ENCODE measurements around the gene HOXD12.
A peak's percentile ranks its signal among the peaks of the same experiment; 100 is the strongest.

The HOXD12 gene

DNA sequence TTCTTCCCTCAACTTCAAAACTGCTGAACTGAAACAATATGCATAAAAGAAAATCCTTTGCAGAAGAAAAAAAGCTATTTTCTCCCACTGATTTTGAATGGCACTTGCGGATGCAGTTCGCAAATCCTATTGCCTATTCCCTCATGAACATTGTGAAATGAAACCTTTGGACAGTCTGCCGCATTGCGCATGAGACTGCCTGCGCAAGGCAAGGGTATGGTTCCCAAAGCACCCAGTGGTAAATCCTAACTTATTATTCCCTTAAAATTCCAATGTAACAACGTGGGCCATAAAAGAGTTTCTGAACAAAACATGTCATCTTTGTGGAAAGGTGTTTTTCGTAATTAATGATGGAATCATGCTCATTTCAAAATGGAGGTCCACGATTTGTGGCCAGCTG is 38.3 kb downstream of the HOXD12 start:
- Histone ChIP-seq H4K91ac (ENCODE audit: low read depth, low read length, poor library complexity) (no peak overlapping the region), H2AK5ac (ENCODE audit: low read depth, low read length) (no peak overlapping the region), H3K4me3 (ENCODE audit: low read length in 2 of 2) (no peak overlapping the region), H3K79me1 (ENCODE audit: low read depth, low read length) (no peaks in the 10 kb centered on the region), H4K8ac (ENCODE audit: low read depth, low read length) (no peak overlapping the region), H3K4me1 (ENCODE audit: control insufficient read depth in 2 of 2, insufficient read depth in 1 of 2, low read depth in 1 of 2, low read length in 2 of 2) (peaks cover 0 to 2% of the 10 kb centered on the region in 2 donors), H3K36me3 (replicated peaks in 1 of 2; ENCODE audit: control insufficient read depth in 2 of 2, insufficient read depth in 2 of 2, low read length in 2 of 2) (no peaks in the 10 kb centered on the region), H3K4me2 (ENCODE audit: insufficient read depth, low read length, poor library complexity, severe bottlenecking) (no peak overlapping the region), H3K18ac (ENCODE audit: low read length) (no peak overlapping the region), H2BK12ac (ENCODE audit: low read length) (no peak overlapping the region), H3K9me3 (replicated peaks in 1 of 2; ENCODE audit: control insufficient read depth in 2 of 2, insufficient read depth in 1 of 2, low read depth in 1 of 2, low read length in 2 of 2) (peaks cover 9 to 17% of the 10 kb centered on the region in 2 donors), H3K23ac (ENCODE audit: low read depth, low read length, poor library complexity) (no peak overlapping the region), H3K14ac (ENCODE audit: low read length) (no peak overlapping the region), H2BK5ac (ENCODE audit: low read length) (no peak overlapping the region), H3K4ac (ENCODE audit: low read length) (no peak overlapping the region), H2BK120ac (ENCODE audit: low read depth, low read length) (no peak overlapping the region), H2BK15ac (ENCODE audit: low read length) (no peak overlapping the region), H3K27me3 (ENCODE audit: control insufficient read depth in 3 of 3, insufficient read depth in 3 of 3, low read depth in 1 of 3, low read length in 3 of 3) (peaks cover 38 to 97% (median 95%) of the 10 kb centered on the region in 3 experiments), H3K9ac (ENCODE audit: low read depth, low read length, poor library complexity) (no peak overlapping the region), H2AFZ (ENCODE audit: low read length) (no peak overlapping the region), H3K27ac (replicated peaks; ENCODE audit: low read length) (no peak overlapping the region)
- DNase-seq (ENCODE audit: low spot score) = no peak
- WGBS, 2 donors (ENCODE audit: extremely low coverage in 2 of 2, insufficient read length in 2 of 2, insufficient replicate concordance in 1 of 2) = no CpG with 5 or more reads among the region's 8 CpGs

DNA sequence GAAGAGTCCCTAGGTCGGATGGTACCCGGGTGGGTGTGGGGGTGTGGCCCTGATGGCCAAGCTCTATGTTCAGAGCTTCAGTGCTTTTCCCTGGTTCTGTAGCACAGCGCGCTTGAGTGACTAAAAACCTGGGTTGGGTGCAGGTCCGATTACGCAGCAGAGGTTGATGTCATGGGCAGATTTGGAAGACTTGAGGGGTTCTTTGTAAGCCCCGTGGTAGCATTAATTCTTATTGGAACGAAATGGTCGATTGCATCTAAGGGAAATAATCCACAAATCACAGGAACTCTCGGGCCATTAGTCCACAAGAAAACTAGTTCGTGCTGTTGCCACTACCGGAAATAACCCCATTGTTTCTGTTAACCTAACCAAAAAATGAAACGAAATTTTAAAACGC is 38.9 kb downstream of the HOXD12 start:
- no peak overlapping the region for H2AK5ac ChIP-seq (ENCODE audit: low read depth, low read length)
- H3K4me2 ChIP-seq (ENCODE audit: insufficient read depth, low read length, poor library complexity, severe bottlenecking) = no peak overlapping the region
- H2AFZ ChIP-seq (ENCODE audit: low read length) = no peak overlapping the region
- no peak overlapping the region for H3K18ac ChIP-seq (ENCODE audit: low read length)
- no peak overlapping the region for H3K9ac ChIP-seq (ENCODE audit: low read depth, low read length, poor library complexity)
- no peak overlapping the region for H2BK5ac ChIP-seq (ENCODE audit: low read length)
- no peak overlapping the region for H2BK120ac ChIP-seq (ENCODE audit: low read depth, low read length)
- no peak overlapping the region for H3K4me3 ChIP-seq (ENCODE audit: low read length in 2 of 2)
- no peak overlapping the region for H2BK15ac ChIP-seq (ENCODE audit: low read length)
- H3K79me1 ChIP-seq (ENCODE audit: low read depth, low read length) = no peaks in the 10 kb centered on the region
- no CpG with 5 or more reads among the region's 14 CpGs for WGBS, 2 donors (ENCODE audit: extremely low coverage in 2 of 2, insufficient read length in 2 of 2, insufficient replicate concordance in 1 of 2)
- no peak overlapping the region for H3K4ac ChIP-seq (ENCODE audit: low read length)
- no peaks in the 10 kb centered on the region for H3K36me3 ChIP-seq (replicated peaks in 1 of 2; ENCODE audit: control insufficient read depth in 2 of 2, insufficient read depth in 2 of 2, low read length in 2 of 2)
- H3K4me1 ChIP-seq (ENCODE audit: control insufficient read depth in 2 of 2, insufficient read depth in 1 of 2, low read depth in 1 of 2, low read length in 2 of 2) = peaks cover 0 to 2% of the 10 kb centered on the region in 2 donors
- H3K27ac ChIP-seq (replicated peaks; ENCODE audit: low read length) = no peak overlapping the region
- H4K8ac ChIP-seq (ENCODE audit: low read depth, low read length) = no peak overlapping the region
- H3K14ac ChIP-seq (ENCODE audit: low read length) = no peak overlapping the region
- H3K9me3 ChIP-seq (replicated peaks in 1 of 2; ENCODE audit: control insufficient read depth in 2 of 2, insufficient read depth in 1 of 2, low read depth in 1 of 2, low read length in 2 of 2) = peaks cover 9 to 17% of the 10 kb centered on the region in 2 donors
- H2BK12ac ChIP-seq (ENCODE audit: low read length) = no peak overlapping the region
- H3K27me3 ChIP-seq (ENCODE audit: control insufficient read depth in 3 of 3, insufficient read depth in 3 of 3, low read depth in 1 of 3, low read length in 3 of 3) = peaks cover 36 to 97% (median 95%) of the 10 kb centered on the region in 3 experiments
- no peak overlapping the region for H3K23ac ChIP-seq (ENCODE audit: low read depth, low read length, poor library complexity)
- DNase-seq (ENCODE audit: low spot score) = no peak
- no peak overlapping the region for H4K91ac ChIP-seq (ENCODE audit: low read depth, low read length, poor library complexity)

DNA sequence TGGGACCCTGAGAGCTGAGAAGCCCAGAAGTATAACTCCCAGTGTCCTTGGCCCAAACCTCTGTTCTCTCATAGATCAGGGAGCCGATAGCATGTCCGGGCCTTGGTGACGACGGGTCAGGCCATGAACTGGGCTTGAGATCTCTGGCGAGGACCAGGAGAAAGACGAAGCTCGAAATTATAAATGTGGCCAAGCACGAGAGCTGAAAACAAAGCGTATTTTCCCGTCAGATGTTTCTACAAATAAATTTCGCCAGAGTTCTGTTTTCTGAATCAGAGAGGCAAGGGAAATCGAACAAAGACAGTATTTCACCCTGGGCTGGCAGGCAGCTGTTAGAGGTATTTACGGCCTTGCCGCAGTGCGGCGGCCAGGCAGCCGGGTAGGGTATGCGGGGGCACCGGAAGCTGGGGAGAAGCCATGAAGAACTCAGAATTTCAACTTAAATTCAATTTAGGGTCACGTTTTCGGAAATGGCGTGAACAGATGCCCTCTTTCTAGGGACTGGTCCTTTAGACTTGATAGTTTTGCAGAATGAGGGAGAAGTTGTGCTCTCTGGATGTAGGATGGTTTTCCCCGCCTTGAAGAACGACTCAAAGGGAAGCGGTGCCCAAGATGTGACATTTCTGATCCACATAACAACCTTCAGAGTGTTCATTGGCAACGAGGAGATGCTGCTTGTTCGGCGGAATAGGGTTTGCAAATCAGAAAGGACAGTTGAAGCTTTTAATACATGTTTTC is 39.5 kb downstream of the HOXD12 start:
- Histone ChIP-seq H3K14ac (ENCODE audit: low read length) (no peak overlapping the region), H3K27ac (replicated peaks; ENCODE audit: low read length) (no peak overlapping the region), H3K4me3 (ENCODE audit: low read length in 2 of 2) (no peak overlapping the region), H3K23ac (ENCODE audit: low read depth, low read length, poor library complexity) (no peak overlapping the region), H3K9ac (ENCODE audit: low read depth, low read length, poor library complexity) (no peak overlapping the region), H2BK5ac (ENCODE audit: low read length) (no peak overlapping the region), H3K36me3 (replicated peaks in 1 of 2; ENCODE audit: control insufficient read depth in 2 of 2, insufficient read depth in 2 of 2, low read length in 2 of 2) (no peaks in the 10 kb centered on the region), H3K4me2 (ENCODE audit: insufficient read depth, low read length, poor library complexity, severe bottlenecking) (no peak overlapping the region), H3K9me3 (replicated peaks in 1 of 2; ENCODE audit: control insufficient read depth in 2 of 2, insufficient read depth in 1 of 2, low read depth in 1 of 2, low read length in 2 of 2) (peaks cover 9 to 17% of the 10 kb centered on the region in 2 donors), H2BK15ac (ENCODE audit: low read length) (no peak overlapping the region), H2BK120ac (ENCODE audit: low read depth, low read length) (no peak overlapping the region), H3K4ac (ENCODE audit: low read length) (no peak overlapping the region), H2AK5ac (ENCODE audit: low read depth, low read length) (no peak overlapping the region), H2BK12ac (ENCODE audit: low read length) (no peak overlapping the region), H3K27me3 (ENCODE audit: control insufficient read depth in 3 of 3, insufficient read depth in 3 of 3, low read depth in 1 of 3, low read length in 3 of 3) (peaks cover 35 to 97% (median 94%) of the 10 kb centered on the region in 3 experiments), H2AFZ (ENCODE audit: low read length) (peak overlapping the region; percentile 10), H4K91ac (ENCODE audit: low read depth, low read length, poor library complexity) (no peak overlapping the region), H3K4me1 (ENCODE audit: control insufficient read depth in 2 of 2, insufficient read depth in 1 of 2, low read depth in 1 of 2, low read length in 2 of 2) (peaks cover 0 to 2% of the 10 kb centered on the region in 2 donors), H3K18ac (ENCODE audit: low read length) (no peak overlapping the region), H4K8ac (ENCODE audit: low read depth, low read length) (no peak overlapping the region), H3K79me1 (ENCODE audit: low read depth, low read length) (no peaks in the 10 kb centered on the region)
- no CpG with 5 or more reads among the region's 28 CpGs for WGBS, 2 donors (ENCODE audit: extremely low coverage in 2 of 2, insufficient read length in 2 of 2, insufficient replicate concordance in 1 of 2)
- no peak for DNase-seq (ENCODE audit: low spot score)

DNA sequence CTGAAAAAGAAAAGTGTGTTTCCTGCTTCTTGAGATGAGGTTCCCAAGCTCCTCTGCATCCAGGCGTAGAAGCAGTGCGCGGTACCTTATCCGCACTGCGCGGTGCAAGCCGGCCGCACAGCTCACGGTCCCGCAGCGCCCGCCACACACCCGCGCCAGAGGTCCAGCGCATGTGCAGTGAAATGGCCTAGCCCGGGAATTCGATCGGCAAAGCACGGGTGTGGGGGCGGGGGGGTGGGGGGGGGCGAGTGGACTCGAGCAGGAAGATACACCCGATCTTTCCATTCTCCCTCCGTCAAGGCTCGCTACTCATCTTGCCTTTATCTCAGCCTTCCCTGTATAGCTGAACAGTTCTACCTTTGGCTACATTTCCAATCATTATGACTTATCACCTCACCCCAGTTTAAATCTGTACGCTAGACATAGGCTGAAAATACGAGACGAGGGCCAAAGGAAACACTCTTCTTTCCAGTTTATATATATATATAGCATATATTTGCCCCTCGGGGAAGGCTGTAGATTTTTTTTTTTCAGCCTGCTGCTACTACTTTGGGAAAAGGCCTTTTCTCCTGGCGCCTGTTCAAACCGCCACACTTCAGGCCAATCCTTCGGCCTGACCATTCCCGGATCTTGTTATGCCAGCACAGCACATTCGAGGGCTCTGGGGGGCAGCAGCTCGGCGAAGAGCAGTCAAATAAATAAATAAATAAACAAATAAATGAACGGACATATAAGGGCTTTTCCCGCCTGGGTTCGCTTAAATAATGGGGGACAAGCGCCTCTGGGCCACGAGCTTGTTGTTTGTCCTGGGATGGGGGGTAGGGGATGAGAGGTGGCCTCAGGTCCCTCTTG is 40.3 kb downstream of the HOXD12 start:
- WGBS, 2 donors (ENCODE audit: extremely low coverage in 2 of 2, insufficient read length in 2 of 2, insufficient replicate concordance in 1 of 2) = no CpG with 5 or more reads among the region's 41 CpGs
- no peak for DNase-seq (ENCODE audit: low spot score)

More for the DNA sequence above, 40.3 kb downstream of the HOXD12 start:
- no peak overlapping the region for H2BK5ac ChIP-seq (ENCODE audit: low read length)
- H2AK5ac ChIP-seq (ENCODE audit: low read depth, low read length) = no peak overlapping the region
- H2BK12ac ChIP-seq (ENCODE audit: low read length) = no peak overlapping the region
- no peak overlapping the region for H2BK15ac ChIP-seq (ENCODE audit: low read length)
- no peak overlapping the region for H3K9ac ChIP-seq (ENCODE audit: low read depth, low read length, poor library complexity)
- H3K36me3 ChIP-seq (replicated peaks in 1 of 2; ENCODE audit: control insufficient read depth in 2 of 2, insufficient read depth in 2 of 2, low read length in 2 of 2) = no peaks in the 10 kb centered on the region
- H3K14ac ChIP-seq (ENCODE audit: low read length) = peak overlapping the region; percentile 63
- no peak overlapping the region for H3K4ac ChIP-seq (ENCODE audit: low read length)
- peak overlapping the region; percentile 54 for H3K4me2 ChIP-seq (ENCODE audit: insufficient read depth, low read length, poor library complexity, severe bottlenecking)
- no peak overlapping the region for H2BK120ac ChIP-seq (ENCODE audit: low read depth, low read length)
- H2AFZ ChIP-seq (ENCODE audit: low read length) = peak overlapping the region; percentile 99
- peaks cover 9 to 17% of the 10 kb centered on the region in 2 donors for H3K9me3 ChIP-seq (replicated peaks in 1 of 2; ENCODE audit: control insufficient read depth in 2 of 2, insufficient read depth in 1 of 2, low read depth in 1 of 2, low read length in 2 of 2)
- peaks cover 31 to 95% (median 90%) of the 10 kb centered on the region in 3 experiments for H3K27me3 ChIP-seq (ENCODE audit: control insufficient read depth in 3 of 3, insufficient read depth in 3 of 3, low read depth in 1 of 3, low read length in 3 of 3)
- H3K4me3 ChIP-seq (ENCODE audit: low read length in 2 of 2) = peak overlapping the region in 1 of 2 donors; percentile 50
- peak overlapping the region; percentile 60 for H3K18ac ChIP-seq (ENCODE audit: low read length)
- peak overlapping the region; percentile 5 for H3K23ac ChIP-seq (ENCODE audit: low read depth, low read length, poor library complexity)
- no peak overlapping the region for H4K8ac ChIP-seq (ENCODE audit: low read depth, low read length)
- no peak overlapping the region for H3K27ac ChIP-seq (replicated peaks; ENCODE audit: low read length)
- H4K91ac ChIP-seq (ENCODE audit: low read depth, low read length, poor library complexity) = no peak overlapping the region
- no peaks in the 10 kb centered on the region for H3K79me1 ChIP-seq (ENCODE audit: low read depth, low read length)
- peaks cover 0 to 2% of the 10 kb centered on the region in 2 donors for H3K4me1 ChIP-seq (ENCODE audit: control insufficient read depth in 2 of 2, insufficient read depth in 1 of 2, low read depth in 1 of 2, low read length in 2 of 2)
